HG03066 (cell line): ENCODE measurements around the gene SC5D.

ENCODE experiments used
- ATAC-seq: cut with Tn5 transposase; IDR thresholded peaks from one replicate; pipeline ENCODE4 v1.9.1; 2021; ENCODE audit warnings: low read depth; ENCODE audit not compliant: unreplicated experiment

Gene SC5D

GRCh38 chr11:121292495-121293287, at the start of gene SC5D:
TSS of gene SC5D (plus strand) at chr11:121292771. CDS start at chr11:121303376, 10,605 bp downstream.
- peak; percentile 91 for ATAC-seq

GRCh38 chr11:121244884-121245283, 47.7 kb upstream of the SC5D start:
- no peak for ATAC-seq

GRCh38 chr11:121246021-121246768, 46.4 kb upstream of the SC5D start:
- no peak for ATAC-seq

- no peak for ATAC-seq
These were observed 45.9 kb upstream of the SC5D start for GRCh38 chr11:121246769-121247035.

GRCh38 chr11:121248496-121248895, 44.1 kb upstream of the SC5D start:
- no peak for ATAC-seq

GRCh38 chr11:121249039-121249663, 43.4 kb upstream of the SC5D start:
- no peak for ATAC-seq

GRCh38 chr11:121250843-121251242, 41.7 kb upstream of the SC5D start:
- no peak for ATAC-seq

- no peak for ATAC-seq
These were observed 38.6 kb upstream of the SC5D start for GRCh38 chr11:121253951-121254350.

- no peak for ATAC-seq
These were observed 37.8 kb upstream of the SC5D start for GRCh38 chr11:121254756-121255155.

- ATAC-seq, result no peak
These were observed 37.0 kb upstream of the SC5D start for GRCh38 chr11:121255473-121256125.

- no peak for ATAC-seq
These were observed 35.3 kb upstream of the SC5D start for GRCh38 chr11:121257289-121257688.

GRCh38 chr11:121257976-121258375, 34.6 kb upstream of the SC5D start:
- ATAC-seq, result no peak

GRCh38 chr11:121265586-121265985, 27.0 kb upstream of the SC5D start:
- no peak for ATAC-seq

- ATAC-seq, result no peak
These were observed 24.0 kb upstream of the SC5D start for GRCh38 chr11:121268581-121268980.

- ATAC-seq, result no peak
These were observed 22.4 kb upstream of the SC5D start for GRCh38 chr11:121270001-121270678.

- ATAC-seq, result no peak
These were observed 18.1 kb upstream of the SC5D start for GRCh38 chr11:121274332-121274991.

- no peak for ATAC-seq
These were observed 10.9 kb upstream of the SC5D start for GRCh38 chr11:121281698-121282097.

GRCh38 chr11:121282386-121282785, 10.2 kb upstream of the SC5D start:
- ATAC-seq, result no peak

GRCh38 chr11:121282886-121283502, 9.6 kb upstream of the SC5D start:
- peak; percentile 92 for ATAC-seq

GRCh38 chr11:121291319-121291718, 1.3 kb upstream of the SC5D start:
- ATAC-seq, result no peak
